GM21367 (cell line): ENCODE results near the gene TAF1B.

Experiments
- ATAC-seq: cut with Tn5 transposase; IDR thresholded peaks from one replicate; pipeline ENCODE4 v1.9.1; 2021; ENCODE audit not compliant: unreplicated experiment

Gene TAF1B

GRCh38 chr2:9843229-9844035, at the start of gene TAF1B:
Gene TAF1B, plus strand, starts transcription at chr2:9843474. Its CDS starts 68 bp downstream, at chr2:9843542.
- ATAC-seq = peak; percentile 73

- ATAC-seq = no peak
Observed at GRCh38 chr2:9793918-9794717, 49.2 kb upstream of the TAF1B start.

- no peak for ATAC-seq
Observed at GRCh38 chr2:9795071-9795470, 48.2 kb upstream of the TAF1B start.

DNA sequence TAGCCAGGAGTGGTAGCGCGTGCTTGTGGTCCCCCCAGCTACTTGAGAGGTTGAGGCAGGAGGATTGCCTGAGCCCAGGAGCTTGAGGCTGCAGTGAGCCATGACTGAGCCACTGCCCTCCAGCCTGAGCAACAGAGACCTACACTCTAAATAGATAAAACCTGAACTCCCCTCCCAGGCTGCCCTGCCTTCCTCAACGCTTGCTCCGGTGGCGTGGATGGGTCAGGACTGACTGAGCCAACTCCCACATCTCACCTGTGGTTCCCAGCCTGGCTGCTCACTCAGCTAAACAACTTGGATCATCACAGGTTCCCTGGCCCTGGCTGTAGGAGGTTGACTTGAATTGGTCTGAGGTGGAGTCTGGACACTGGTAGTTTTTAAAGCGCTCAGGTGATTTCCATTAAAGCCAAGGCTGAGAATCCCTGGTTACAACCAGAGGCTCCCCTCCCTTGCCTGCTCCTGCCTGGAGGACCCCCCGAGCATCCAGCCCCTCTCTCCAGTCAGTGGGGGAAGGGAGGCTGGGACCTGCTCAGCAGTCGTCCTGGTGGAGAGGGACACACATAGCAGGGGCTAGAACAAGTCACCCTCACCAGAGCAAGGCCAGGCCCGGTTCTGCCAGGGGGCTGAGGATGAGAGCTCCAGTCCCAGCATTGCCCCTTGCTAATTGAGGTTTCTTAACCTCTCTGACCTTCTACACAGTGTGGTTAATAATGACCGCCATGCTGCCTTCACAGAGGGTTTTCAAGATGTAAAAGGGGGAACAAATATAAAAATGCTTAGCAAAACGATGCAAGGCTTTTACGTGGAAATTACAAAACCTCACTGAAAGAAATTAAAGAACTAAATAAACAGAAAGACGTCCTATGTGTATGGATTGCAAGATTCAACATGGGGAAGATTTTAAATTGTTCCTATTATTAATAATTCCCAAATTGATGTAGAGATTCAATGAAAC, 46.9 kb upstream of the TAF1B start:
- ATAC-seq = no peak

DNA sequence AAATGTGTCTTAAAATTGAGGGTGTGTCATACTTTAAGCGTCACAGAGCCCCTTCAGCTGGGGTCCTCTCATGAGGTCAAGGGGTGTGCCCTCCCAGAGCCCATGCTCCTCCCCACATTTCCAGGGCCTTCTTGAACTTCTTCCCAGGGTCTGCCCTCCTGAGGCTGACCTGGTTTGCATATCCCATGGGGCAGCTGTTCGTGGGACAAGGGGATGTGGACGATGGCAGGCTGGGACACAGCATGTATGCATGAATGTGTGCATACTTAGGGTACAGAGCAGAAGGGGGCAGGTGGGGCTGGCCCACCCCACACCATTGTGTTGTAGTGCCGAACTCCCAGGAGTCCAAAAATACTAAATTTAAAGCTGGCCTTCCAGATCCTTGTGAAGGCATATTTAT, 46.2 kb upstream of the TAF1B start:
- no peak for ATAC-seq

- no peak for ATAC-seq
Observed at GRCh38 chr2:9797681-9798556, 45.4 kb upstream of the TAF1B start.

DNA sequence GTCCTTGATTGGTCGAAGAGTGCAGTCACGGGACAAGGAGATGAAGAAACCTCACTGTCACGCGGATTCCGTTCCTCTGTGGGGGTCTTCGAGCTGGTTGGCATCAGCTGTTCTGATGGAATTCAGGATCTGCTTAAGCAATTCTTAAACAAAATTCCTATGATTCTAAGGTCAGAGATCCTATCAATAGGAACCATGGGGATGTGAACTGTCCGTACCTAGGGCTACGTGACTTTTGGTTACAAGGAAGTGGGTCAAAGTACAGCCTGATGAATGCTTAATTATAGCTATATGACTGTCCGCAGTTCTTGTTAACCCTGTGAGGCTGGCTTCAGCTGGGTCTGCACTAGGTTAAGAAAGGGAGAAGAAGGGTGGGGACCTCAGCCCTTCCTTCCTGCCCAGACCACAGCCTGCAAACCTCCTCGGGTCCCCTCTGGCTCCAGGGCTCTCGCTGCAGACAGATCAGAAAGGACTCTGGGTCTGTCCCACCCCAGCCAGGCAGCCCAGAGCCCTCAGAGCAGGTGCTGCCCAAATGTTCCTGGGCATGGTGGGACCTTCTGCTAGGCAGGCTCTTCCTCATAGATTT, 44.2 kb upstream of the TAF1B start:
- no peak for ATAC-seq

DNA sequence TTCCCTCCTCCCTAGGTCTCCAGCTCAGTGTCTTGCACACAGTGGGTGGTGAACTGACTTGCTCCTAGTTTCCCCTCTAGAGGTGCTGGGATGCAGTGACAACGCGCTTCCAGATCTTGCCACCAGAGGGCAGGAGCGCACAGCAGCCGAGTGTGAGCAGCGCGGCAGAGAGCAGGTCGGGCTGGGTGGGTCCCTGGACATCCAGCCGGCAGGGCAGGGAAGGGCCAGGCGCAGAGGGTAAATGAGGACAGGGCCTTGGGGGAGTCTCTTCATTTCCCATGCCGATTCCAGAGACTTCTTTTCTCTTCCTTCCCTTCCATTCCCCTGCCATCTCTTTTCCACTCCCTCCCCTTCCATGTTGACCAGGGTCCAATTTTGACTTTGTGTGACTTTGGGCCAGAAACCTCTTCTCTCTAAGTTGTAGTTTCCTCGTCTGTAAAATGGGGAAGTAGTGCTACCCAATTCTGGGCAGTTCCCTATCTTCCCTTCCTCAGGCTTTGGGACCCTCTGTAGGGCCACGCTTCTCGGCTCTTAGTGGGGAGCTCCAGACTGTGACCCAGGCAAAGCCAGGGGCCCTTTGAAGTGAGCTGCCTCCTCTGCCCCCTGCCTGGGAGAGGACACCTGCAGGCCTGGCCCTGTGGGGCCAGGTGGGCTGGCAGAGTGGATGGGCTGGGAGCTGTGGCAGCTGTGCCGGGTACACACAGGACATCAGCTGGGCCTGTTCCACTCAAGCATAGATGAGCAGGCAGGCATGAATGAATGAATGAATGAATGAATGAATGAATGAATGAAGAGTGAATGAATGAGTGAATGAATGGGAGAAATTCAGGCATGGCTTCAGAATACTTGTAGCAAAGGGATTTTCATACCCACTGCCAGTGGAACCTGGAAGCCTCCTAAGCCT, 43.3 kb upstream of the TAF1B start:
- peak; percentile 88 for ATAC-seq

GRCh38 chr2:9800639-9800974, 42.7 kb upstream of the TAF1B start:
- ATAC-seq = no peak

GRCh38 chr2:9800975-9801726, 42.1 kb upstream of the TAF1B start:
- no peak for ATAC-seq

- ATAC-seq = no peak
Observed at GRCh38 chr2:9802576-9802993, 40.7 kb upstream of the TAF1B start.

- ATAC-seq = no peak
Observed at GRCh38 chr2:9803023-9803805, 40.1 kb upstream of the TAF1B start.

GRCh38 chr2:9805435-9806297, 37.6 kb upstream of the TAF1B start:
- ATAC-seq = no peak

- no peak for ATAC-seq
Observed at GRCh38 chr2:9806298-9806610, 37.0 kb upstream of the TAF1B start.

DNA sequence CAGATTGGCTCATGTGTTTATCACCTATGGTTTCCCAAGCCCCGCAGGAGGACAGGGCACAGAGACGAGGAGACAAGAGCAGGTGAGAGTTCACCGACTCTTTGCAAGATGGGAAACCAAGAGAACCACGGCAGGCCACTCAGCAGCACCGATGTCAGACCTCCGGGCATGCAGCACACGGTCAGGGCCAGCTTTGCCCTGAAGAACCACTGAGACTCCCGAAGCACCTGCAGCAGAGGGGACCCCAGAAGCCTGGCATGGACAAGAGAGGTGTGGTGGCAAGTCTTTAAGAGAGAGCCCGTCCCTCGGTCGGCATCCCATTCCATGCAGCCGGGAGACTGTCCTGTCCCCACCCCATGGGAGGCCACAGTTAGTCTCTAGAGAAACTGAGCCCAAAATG, 36.6 kb upstream of the TAF1B start:
- ATAC-seq = no peak

GRCh38 chr2:9807056-9807455, 36.2 kb upstream of the TAF1B start:
- no peak for ATAC-seq
